Skeletal muscle satellite cell (primary cell): ENCODE measurements around the gene ARAP2.

Experiments
- H3K27me3 ChIP-seq: 2 replicates; pipeline ENCODE4 v1.7.0; 2013; ENCODE audit warnings: low read length; ENCODE audit not compliant: control insufficient read depth, insufficient read depth
- H3K36me3 ChIP-seq: 2 replicates; pipeline ENCODE4 v1.7.0; 2013; ENCODE audit warnings: mild to moderate bottlenecking, control low read depth, low read length; ENCODE audit not compliant: insufficient read depth
- H3K4me1 ChIP-seq: 2 replicates; pipeline ENCODE4 v1.7.0; 2013; ENCODE audit warnings: low read length; ENCODE audit not compliant: control insufficient read depth, insufficient read depth
- H3K4me2 ChIP-seq: 2 replicates; pipeline ENCODE4 v1.7.0; 2013; ENCODE audit warnings: mild to moderate bottlenecking, low read length
- H3K4me3 ChIP-seq: 2 replicates; pipeline ENCODE4 v1.7.0; 2013; ENCODE audit warnings: low read length
- H3K9ac ChIP-seq: 2 replicates; pipeline ENCODE4 v1.7.0; 2013; ENCODE audit warnings: mild to moderate bottlenecking, low read depth, low read length, moderate library complexity
- H3K9me3 ChIP-seq: replicated peaks from 2 replicates; pipeline ENCODE4 v1.7.0; 2013; ENCODE audit warnings: mild to moderate bottlenecking, control low read depth, low read length

ARAP2 gene

GRCh38 chr4:36280555-36280954, 36.2 kb upstream of the ARAP2 start:
- no peak overlapping the region for H3K4me3 ChIP-seq
- H3K36me3 ChIP-seq: no peaks in the 10 kb centered on the region
- H3K27me3 ChIP-seq: no peaks in the 10 kb centered on the region
- peaks cover 4% of the 10 kb centered on the region for H3K9me3 ChIP-seq
- no peak overlapping the region for H3K4me2 ChIP-seq
- H3K4me1 ChIP-seq: no peaks in the 10 kb centered on the region
- no peak overlapping the region for H3K9ac ChIP-seq

- H3K9ac ChIP-seq: no peak overlapping the region
- no peaks in the 10 kb centered on the region for H3K36me3 ChIP-seq
- no peaks in the 10 kb centered on the region for H3K4me1 ChIP-seq
- H3K9me3 ChIP-seq: peaks cover 4% of the 10 kb centered on the region
- H3K4me2 ChIP-seq: no peak overlapping the region
- H3K4me3 ChIP-seq: no peak overlapping the region
- no peaks in the 10 kb centered on the region for H3K27me3 ChIP-seq
Observed at GRCh38 chr4:36278789-36279188, 34.5 kb upstream of the ARAP2 start.

- Histone ChIP-seq H3K36me3 (no peaks in the 10 kb centered on the region), H3K4me1 (no peaks in the 10 kb centered on the region), H3K9ac (no peak overlapping the region), H3K9me3 (peaks cover 4% of the 10 kb centered on the region), H3K27me3 (no peaks in the 10 kb centered on the region), H3K4me2 (no peak overlapping the region), H3K4me3 (no peak overlapping the region)
Observed at GRCh38 chr4:36277533-36277932, 33.2 kb upstream of the ARAP2 start.

- H3K4me2 ChIP-seq: no peak overlapping the region
- no peaks in the 10 kb centered on the region for H3K36me3 ChIP-seq
- no peak overlapping the region for H3K9ac ChIP-seq
- H3K4me1 ChIP-seq: no peaks in the 10 kb centered on the region
- peaks cover 4% of the 10 kb centered on the region for H3K9me3 ChIP-seq
- H3K4me3 ChIP-seq: no peak overlapping the region
- H3K27me3 ChIP-seq: no peaks in the 10 kb centered on the region
Observed at GRCh38 chr4:36274158-36274557, 29.8 kb upstream of the ARAP2 start.

GRCh38 chr4:36273276-36273675, 29.0 kb upstream of the ARAP2 start:
- Histone ChIP-seq H3K4me1 (no peaks in the 10 kb centered on the region), H3K36me3 (no peaks in the 10 kb centered on the region), H3K4me2 (no peak overlapping the region), H3K4me3 (no peak overlapping the region), H3K27me3 (no peaks in the 10 kb centered on the region), H3K9ac (no peak overlapping the region), H3K9me3 (peaks cover 4% of the 10 kb centered on the region)

- Histone ChIP-seq H3K4me1 (no peaks in the 10 kb centered on the region), H3K9ac (no peak overlapping the region), H3K27me3 (no peaks in the 10 kb centered on the region), H3K36me3 (no peaks in the 10 kb centered on the region), H3K4me2 (no peak overlapping the region), H3K9me3 (no peaks in the 10 kb centered on the region), H3K4me3 (no peak overlapping the region)
Observed at GRCh38 chr4:36269533-36270173, 25.3 kb upstream of the ARAP2 start.

GRCh38 chr4:36269101-36269500, 24.8 kb upstream of the ARAP2 start:
- Histone ChIP-seq H3K36me3 (no peaks in the 10 kb centered on the region), H3K4me2 (no peak overlapping the region), H3K27me3 (no peaks in the 10 kb centered on the region), H3K4me1 (no peaks in the 10 kb centered on the region), H3K9me3 (no peaks in the 10 kb centered on the region), H3K9ac (no peak overlapping the region), H3K4me3 (no peak overlapping the region)

- H3K4me1 ChIP-seq: no peaks in the 10 kb centered on the region
- H3K4me3 ChIP-seq: no peak overlapping the region
- no peak overlapping the region for H3K4me2 ChIP-seq
- no peaks in the 10 kb centered on the region for H3K9me3 ChIP-seq
- H3K27me3 ChIP-seq: no peaks in the 10 kb centered on the region
- H3K36me3 ChIP-seq: no peaks in the 10 kb centered on the region
- H3K9ac ChIP-seq: no peak overlapping the region
Observed at GRCh38 chr4:36267486-36268268, 23.4 kb upstream of the ARAP2 start.

GRCh38 chr4:36264207-36264826, 20.0 kb upstream of the ARAP2 start:
- Histone ChIP-seq H3K4me1 (no peaks in the 10 kb centered on the region), H3K4me3 (no peak overlapping the region), H3K36me3 (no peaks in the 10 kb centered on the region), H3K4me2 (no peak overlapping the region), H3K9ac (no peak overlapping the region), H3K27me3 (no peaks in the 10 kb centered on the region), H3K9me3 (no peaks in the 10 kb centered on the region)

GRCh38 chr4:36260731-36261130, 16.4 kb upstream of the ARAP2 start:
- no peak overlapping the region for H3K4me3 ChIP-seq
- no peak overlapping the region for H3K9ac ChIP-seq
- H3K4me2 ChIP-seq: no peak overlapping the region
- H3K9me3 ChIP-seq: no peaks in the 10 kb centered on the region
- no peaks in the 10 kb centered on the region for H3K36me3 ChIP-seq
- no peaks in the 10 kb centered on the region for H3K27me3 ChIP-seq
- H3K4me1 ChIP-seq: no peaks in the 10 kb centered on the region

GRCh38 chr4:36256398-36256891, 12.1 kb upstream of the ARAP2 start:
- no peaks in the 10 kb centered on the region for H3K27me3 ChIP-seq
- H3K9ac ChIP-seq: no peak overlapping the region
- H3K36me3 ChIP-seq: no peaks in the 10 kb centered on the region
- H3K9me3 ChIP-seq: no peaks in the 10 kb centered on the region
- H3K4me1 ChIP-seq: no peaks in the 10 kb centered on the region
- no peak overlapping the region for H3K4me3 ChIP-seq
- H3K4me2 ChIP-seq: no peak overlapping the region
